Keratinocyte (primary cell): ENCODE measurements around the gene SLC2A9.

Source experiments
- EZH2 ChIP-seq: IDR thresholded peaks from one replicate; pipeline ENCODE4 v1.6.1; 2012; ENCODE audit warnings: inconsistent platforms, mild to moderate bottlenecking, low read length, moderate library complexity
- TF ChIP-seq, protein P1 (sequence below), 3 experiments: IDR thresholded peaks in 1 of 3; conservative IDR thresholded peaks in 1 of 3; optimal IDR thresholded peaks in 1 of 3; 2 replicates in 2 of 3; 3 replicates in 1 of 3; pipeline versions ENCODE3 to v1.5.1; 2011; ENCODE audit warnings: low read length in 3 of 3, mild to moderate bottlenecking in 3 of 3, moderate library complexity in 2 of 3, control low read depth in 1 of 3, inconsistent platforms in 1 of 3; ENCODE audit not compliant: insufficient read depth in 2 of 3; ENCODE audit errors: extremely low read depth in 1 of 3

DNA sequence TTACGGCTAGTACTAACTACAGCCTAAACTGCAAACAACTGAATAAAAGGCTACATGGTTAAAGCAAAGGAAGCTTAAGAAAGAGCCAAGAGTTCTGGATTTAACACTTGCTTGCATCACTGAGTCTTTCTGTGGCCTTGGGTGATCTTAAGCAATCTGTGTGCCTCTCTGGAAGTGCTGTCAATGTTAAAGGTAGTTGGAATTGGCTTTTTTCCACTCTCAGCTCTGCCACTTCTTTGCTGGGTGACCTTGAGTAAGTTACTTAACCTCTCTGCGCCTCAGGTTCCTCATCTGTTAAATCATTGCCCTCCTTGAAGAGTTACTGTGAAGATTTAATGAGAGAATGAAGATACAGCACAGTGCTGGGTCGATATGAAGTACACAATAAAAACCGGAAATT is 15.7 kb downstream of the SLC2A9 start:
- TF ChIP-seq, protein P1, sequence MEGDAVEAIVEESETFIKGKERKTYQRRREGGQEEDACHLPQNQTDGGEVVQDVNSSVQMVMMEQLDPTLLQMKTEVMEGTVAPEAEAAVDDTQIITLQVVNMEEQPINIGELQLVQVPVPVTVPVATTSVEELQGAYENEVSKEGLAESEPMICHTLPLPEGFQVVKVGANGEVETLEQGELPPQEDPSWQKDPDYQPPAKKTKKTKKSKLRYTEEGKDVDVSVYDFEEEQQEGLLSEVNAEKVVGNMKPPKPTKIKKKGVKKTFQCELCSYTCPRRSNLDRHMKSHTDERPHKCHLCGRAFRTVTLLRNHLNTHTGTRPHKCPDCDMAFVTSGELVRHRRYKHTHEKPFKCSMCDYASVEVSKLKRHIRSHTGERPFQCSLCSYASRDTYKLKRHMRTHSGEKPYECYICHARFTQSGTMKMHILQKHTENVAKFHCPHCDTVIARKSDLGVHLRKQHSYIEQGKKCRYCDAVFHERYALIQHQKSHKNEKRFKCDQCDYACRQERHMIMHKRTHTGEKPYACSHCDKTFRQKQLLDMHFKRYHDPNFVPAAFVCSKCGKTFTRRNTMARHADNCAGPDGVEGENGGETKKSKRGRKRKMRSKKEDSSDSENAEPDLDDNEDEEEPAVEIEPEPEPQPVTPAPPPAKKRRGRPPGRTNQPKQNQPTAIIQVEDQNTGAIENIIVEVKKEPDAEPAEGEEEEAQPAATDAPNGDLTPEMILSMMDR (optimal IDR thresholded peaks at IDR 0.05 in 1 of 3, IDR thresholded peaks at IDR 0.05 in 1 of 3, conservative IDR thresholded peaks at IDR 0.05 in 1 of 3; ENCODE audit: extremely low read depth in 1 of 3, insufficient read depth in 2 of 3, low read length in 3 of 3): no peak
- TF ChIP-seq EZH2: no peak
